OCI-LY7 (cell line): ENCODE measurements around the gene SMIM38. TPM values are rescaled to one million over a fixed set of nuclear protein-coding genes. Genes with fewer than 3 reads are reported as not detected.
"Not testable (repeated sequence)": the region's sequence is repeated elsewhere in the genome, so short reads cannot be mapped to it uniquely, and the experiment has no call there.

Experiments used
- BruUV-seq: library from RNA; stranded (reverse); fragments of 400-500 nt; replicated peaks from 2 replicates; lab custom pipeline; 2021; lab: Mats Ljungman, UMichigan
- CTCF ChIA-PET: fragments of 300-600 bp; sonication (Branson Sonifier 250); formaldehyde crosslinking; loops from one replicate; lab custom pipeline; 2022; ENCODE audit warnings: antibody characterized with exemption; ENCODE audit not compliant: unreplicated experiment; lab: Charles Lee
- POLR2A ChIA-PET: fragments of 300-600 bp; sonication (Branson Sonifier 250); formaldehyde crosslinking; loops from one replicate; lab custom pipeline; 2022; ENCODE audit warnings: antibody characterized with exemption; lab: Charles Lee
- DNase-seq: peaks from one replicate; pipeline ENCODE4 v3.0.0-alpha.2; 2015; ENCODE audit warnings: low spot score
- H2AFZ ChIP-seq: fragments of 200-600 bp; sonication (generic), shearing (Covaris generic); 2 replicates; pipeline ENCODE4 v1.6.1; 2014; ENCODE audit warnings: mild to moderate bottlenecking, antibody characterized with exemption, low read length, moderate library complexity
- H3K27ac ChIP-seq: fragments of 200-600 bp; sonication (generic); 2 replicates; pipeline ENCODE4 v1.5.1; 2014; ENCODE audit warnings: mixed run types, low read depth, mild to moderate bottlenecking, moderate library complexity, low read length, inconsistent platforms; ENCODE audit not compliant: poor library complexity, severe bottlenecking
- H3K36me3 ChIP-seq: fragments of 200-600 bp; sonication (generic); 2 replicates; pipeline ENCODE4 v1.6.1; 2014; ENCODE audit warnings: mild to moderate bottlenecking, antibody characterized with exemption, low read length, moderate library complexity, mixed read lengths; ENCODE audit not compliant: insufficient read depth
- H3K4me1 ChIP-seq: fragments of 200-600 bp; sonication (generic); 2 replicates; pipeline ENCODE4 v1.5.1; 2014; ENCODE audit warnings: mild to moderate bottlenecking, low read length; ENCODE audit not compliant: insufficient read depth, poor library complexity, severe bottlenecking
- H3K4me2 ChIP-seq: fragments of 200-600 bp; sonication (generic); 2 replicates; pipeline ENCODE4 v1.6.1; 2014; ENCODE audit warnings: mild to moderate bottlenecking, low read length
- H3K4me3 ChIP-seq: fragments of 200-600 bp; sonication (generic); 2 replicates; pipeline ENCODE4 v1.5.1; 2014; ENCODE audit warnings: mild to moderate bottlenecking, low read depth, low read length; ENCODE audit not compliant: poor library complexity, severe bottlenecking
- H3K79me2 ChIP-seq: fragments of 200-600 bp; sonication (generic); 2 replicates; pipeline ENCODE4 v1.6.1; 2016; ENCODE audit warnings: low read depth, mild to moderate bottlenecking, low read length, moderate library complexity, mixed read lengths; ENCODE audit not compliant: insufficient read depth
- H3K9me2 ChIP-seq: fragments of 200-600 bp; sonication (generic); 2 replicates; pipeline ENCODE4 v1.6.1; 2016; ENCODE audit warnings: mild to moderate bottlenecking, low read length, mixed read lengths; ENCODE audit not compliant: insufficient read depth
- H3K9me3 ChIP-seq: fragments of 200-600 bp; sonication (generic); 2 replicates; pipeline ENCODE4 v1.6.1; 2014; ENCODE audit warnings: mild to moderate bottlenecking, mixed run types, low read length, mixed read lengths
- H4K20me1 ChIP-seq: fragments of 200-600 bp; sonication (generic); 2 replicates; pipeline ENCODE4 v1.6.1; 2014; ENCODE audit warnings: mild to moderate bottlenecking, antibody characterized with exemption, low read length, moderate library complexity, mixed read lengths; ENCODE audit not compliant: insufficient read depth
- CTCF ChIP-seq: fragments of 200-600 bp; sonication (generic); conservative IDR thresholded peaks from 2 replicates; pipeline ENCODE4 v1.5.1; 2014; ENCODE audit warnings: mild to moderate bottlenecking, antibody characterized with exemption, low read length, moderate library complexity, mixed read lengths
- EZH2phosphoT487 ChIP-seq: fragments of 200-600 bp; sonication (generic); IDR thresholded peaks from 2 replicates; pipeline ENCODE4 v1.6.1; 2018; ENCODE audit warnings: low read depth, borderline replicate concordance, mild to moderate bottlenecking, mixed run types, antibody characterized with exemption, low read length, moderate library complexity, mixed read lengths
- intact Hi-C: fragments of 100-400 bp; cut with micrococcal nuclease; formaldehyde crosslinking; loops from one replicate; pipeline ENCODE4 v1.10.0; 2022; ENCODE audit not compliant: unreplicated experiment
- total RNA-seq, 2 experiments: library from RNA; depleted of rRNA in 1 of 2; stranded (reverse); fragments of >200 nt in 1 of 2; shearing (Covaris generic) in 1 of 2; gene quantifications; 2 replicates each; pipeline ENCODE4 v1.2.3, GENCODE V29; 2014 to 2022

The SMIM38 gene
- total RNA-seq, 2 experiments from 2014 or later, result 0.11 to 0.63 TPM

- no peaks in the 10 kb centered on the region for H3K36me3 ChIP-seq
- H3K4me3 ChIP-seq, result no peak overlapping the region
- no peak for DNase-seq
- H3K4me1 ChIP-seq, result no peaks in the 10 kb centered on the region
- H2AFZ ChIP-seq, result no peak overlapping the region
- BruUV-seq, result no TSS peak
- no peaks in the 10 kb centered on the region for H3K9me2 ChIP-seq
- CTCF ChIA-PET, result no interaction called here
- H3K9me3 ChIP-seq, result no peaks in the 10 kb centered on the region
- intact Hi-C loops, result no loop called here
- TF ChIP-seq EZH2phosphoT487, result no peak
- no peak for TF ChIP-seq CTCF
- no peaks in the 10 kb centered on the region for H4K20me1 ChIP-seq
- no peak overlapping the region for H3K27ac ChIP-seq
- no peaks in the 10 kb centered on the region for H3K79me2 ChIP-seq
- POLR2A ChIA-PET, result no interaction called here
- no peak overlapping the region for H3K4me2 ChIP-seq
Measured at GRCh38 chr11:69148806-69149205, 6.9 kb upstream of the SMIM38 start.

GRCh38 chr11:69149338-69150045 is 6.2 kb upstream of the SMIM38 start:
- H3K9me2 ChIP-seq, POLR2A ChIA-PET, BruUV-seq, H4K20me1 ChIP-seq, DNase-seq, CTCF ChIA-PET, H2AFZ ChIP-seq, H3K4me2 ChIP-seq, H3K79me2 ChIP-seq, intact Hi-C loops, H3K4me3 ChIP-seq, H3K36me3 ChIP-seq, H3K27ac ChIP-seq, H3K9me3 ChIP-seq, H3K4me1 ChIP-seq: not testable (repeated sequence)

- no peak overlapping the region for H3K4me3 ChIP-seq
- no peak for DNase-seq
- no peaks in the 10 kb centered on the region for H4K20me1 ChIP-seq
- no peaks in the 10 kb centered on the region for H3K9me2 ChIP-seq
- CTCF ChIA-PET, result no interaction called here
- no peak overlapping the region for H2AFZ ChIP-seq
- no peaks in the 10 kb centered on the region for H3K79me2 ChIP-seq
- POLR2A ChIA-PET, result no interaction called here
- no TSS peak for BruUV-seq
- no peak overlapping the region for H3K27ac ChIP-seq
- TF ChIP-seq CTCF (no peak), EZH2phosphoT487 (no peak)
- H3K9me3 ChIP-seq, result no peaks in the 10 kb centered on the region
- no peak overlapping the region for H3K4me2 ChIP-seq
- no peaks in the 10 kb centered on the region for H3K36me3 ChIP-seq
- intact Hi-C loops, result no loop called here
- H3K4me1 ChIP-seq, result no peaks in the 10 kb centered on the region
Measured at GRCh38 chr11:69150175-69150574, 5.6 kb upstream of the SMIM38 start.
